GM20431 (cell line): ENCODE results near the gene EZH2.

Experiments used
- in situ Hi-C: fragments of 300-500 bp; cut with MseI, MboI; formaldehyde crosslinking; loops from one replicate; pipeline ENCODE4 v1.15.0; 2020; ENCODE audit warnings: low sequenced_read_pairs; ENCODE audit not compliant: unreplicated experiment

Gene EZH2

GRCh38 chr7:148903504-148903903, 19.4 kb upstream of the EZH2 start:
- in situ Hi-C loops: no loop called here

GRCh38 chr7:148901178-148901577, 17.1 kb upstream of the EZH2 start:
- in situ Hi-C loops: no loop called here

- in situ Hi-C loops: no loop called here
These were observed 14.9 kb upstream of the EZH2 start for GRCh38 chr7:148898845-148899484.

GRCh38 chr7:148894591-148894990, 10.5 kb upstream of the EZH2 start:
- in situ Hi-C loops: no loop called here

GRCh38 chr7:148893071-148893470, 9.0 kb upstream of the EZH2 start:
- in situ Hi-C loops: no loop called here

GRCh38 chr7:148888300-148888699, 4.2 kb upstream of the EZH2 start:
- in situ Hi-C loops: no loop called here

- in situ Hi-C loops: no loop called here
These were observed 2.8 kb upstream of the EZH2 start for GRCh38 chr7:148886844-148887243.

GRCh38 chr7:148884299-148885022, 370 bp upstream of the EZH2 start:
- in situ Hi-C loops: no loop called here

GRCh38 chr7:148883266-148884048, 634 bp downstream of the EZH2 start:
- in situ Hi-C loops: no loop called here

- in situ Hi-C loops: no loop called here
These were observed 1.2 kb downstream of the EZH2 start for GRCh38 chr7:148882841-148883265.

GRCh38 chr7:148882192-148882591, 1.9 kb downstream of the EZH2 start:
- in situ Hi-C loops: no loop called here

- in situ Hi-C loops: no loop called here
These were observed 5.8 kb downstream of the EZH2 start for GRCh38 chr7:148878317-148878716.

GRCh38 chr7:148877517-148877916, 6.6 kb downstream of the EZH2 start:
- in situ Hi-C loops: no loop called here

- in situ Hi-C loops: no loop called here
These were observed 11.9 kb downstream of the EZH2 start for GRCh38 chr7:148872188-148872587.

GRCh38 chr7:148871551-148871950, 12.5 kb downstream of the EZH2 start:
- in situ Hi-C loops: no loop called here

GRCh38 chr7:148871030-148871429, 13.1 kb downstream of the EZH2 start:
- in situ Hi-C loops: no loop called here

- in situ Hi-C loops: no loop called here
These were observed 15.8 kb downstream of the EZH2 start for GRCh38 chr7:148868378-148868674.

- in situ Hi-C loops: no loop called here
These were observed 16.3 kb downstream of the EZH2 start for GRCh38 chr7:148867596-148868377.

GRCh38 chr7:148866362-148866761, 17.7 kb downstream of the EZH2 start:
- in situ Hi-C loops: no loop called here

GRCh38 chr7:148865283-148865682, 18.8 kb downstream of the EZH2 start:
- in situ Hi-C loops: no loop called here

GRCh38 chr7:148863324-148863723, 20.8 kb downstream of the EZH2 start:
- in situ Hi-C loops: no loop called here
